AG09319 (cell line): ENCODE results near the gene GINS2.

Experiments
- DNase-seq: peaks from one replicate; pipeline ENCODE4 v3.0.0-alpha.2; 2010; ENCODE audit warnings: low read depth; ENCODE audit errors: extremely low read depth
- CTCF ChIP-seq: IDR thresholded peaks from 2 replicates; pipeline ENCODE4 v1.5.1; 2011; ENCODE audit warnings: low read depth, mild to moderate bottlenecking, inconsistent platforms, low read length, moderate library complexity

GINS2 gene

GRCh38 chr16:85627526-85628264 lies 61.1 kb downstream of the GINS2 start:
- no peak for DNase-seq
- no peak for TF ChIP-seq CTCF

GRCh38 chr16:85627089-85627488 lies 61.7 kb downstream of the GINS2 start:
- TF ChIP-seq CTCF = no peak
- no peak for DNase-seq
